GM18502 (cell line): ENCODE measurements around the gene C15orf39.

ENCODE experiments used
- ATAC-seq: cut with Tn5 transposase; IDR thresholded peaks from one replicate; pipeline ENCODE4 v1.9.1; 2021; ENCODE audit warnings: mild to moderate bottlenecking; ENCODE audit not compliant: unreplicated experiment, poor library complexity

Gene C15orf39

DNA sequence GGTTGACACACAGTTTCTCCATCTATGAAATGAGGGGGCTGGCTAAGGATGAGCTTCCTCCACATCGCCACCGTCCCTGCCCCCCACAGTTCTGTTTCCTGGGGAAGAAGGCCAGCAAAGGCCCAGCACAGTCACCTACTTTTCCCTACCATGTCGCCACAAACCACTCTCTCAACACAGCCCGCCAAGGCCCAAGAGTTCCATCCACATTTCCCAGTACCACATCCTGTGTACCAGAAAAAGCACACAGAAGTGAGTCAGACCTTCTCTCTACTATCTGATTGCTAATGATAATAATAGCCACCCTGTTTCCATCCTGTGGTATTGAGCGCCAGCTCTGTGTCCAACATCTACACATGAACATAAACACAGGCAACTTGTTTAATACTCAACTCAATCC lies 30.3 kb upstream of the C15orf39 start:
- ATAC-seq: peak; percentile 48

GRCh38 chr15:75172284-75172820 lies 29.3 kb upstream of the C15orf39 start:
- ATAC-seq: no peak

DNA sequence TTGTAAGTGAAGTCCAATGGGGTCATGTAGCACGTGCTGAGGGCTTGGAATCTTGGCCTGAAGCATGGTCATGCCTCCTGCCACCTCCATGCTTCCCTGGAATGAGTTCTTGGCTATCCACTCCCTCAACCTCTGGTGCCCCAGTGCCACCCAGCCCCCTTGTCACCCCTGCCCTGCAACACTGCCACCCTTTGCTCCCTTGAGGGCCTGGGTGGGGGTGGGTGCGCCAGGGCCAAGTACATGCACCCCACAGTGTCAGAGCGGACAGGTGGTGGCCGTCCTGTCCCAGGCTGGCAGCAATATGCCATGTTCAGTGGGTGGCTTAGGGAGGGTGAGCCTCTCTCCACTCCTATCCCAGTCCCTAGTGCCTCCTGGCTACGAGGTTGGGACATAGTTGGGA lies 27.6 kb upstream of the C15orf39 start:
- ATAC-seq: no peak

DNA sequence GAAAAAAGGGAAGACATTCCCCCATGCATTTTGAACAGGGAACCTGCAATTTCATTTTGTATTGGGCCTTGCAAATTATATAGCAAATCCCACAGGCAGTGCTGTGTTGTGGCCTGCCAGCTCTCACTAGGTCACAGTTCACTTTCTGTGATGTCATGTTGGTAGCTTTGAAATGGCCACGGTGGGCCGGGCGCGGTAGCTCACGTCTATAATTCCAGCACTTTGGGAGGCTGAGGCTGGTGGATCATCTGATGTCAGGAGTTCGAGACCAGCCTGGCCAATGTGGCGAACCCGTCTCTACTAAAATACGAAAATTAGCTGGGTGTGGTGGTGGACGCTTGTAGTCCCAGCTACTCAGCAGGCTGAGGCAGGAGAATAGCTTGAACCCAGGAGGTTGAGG lies 27.0 kb upstream of the C15orf39 start:
- ATAC-seq: no peak

- ATAC-seq: no peak
These were observed 25.3 kb upstream of the C15orf39 start for GRCh38 chr15:75176396-75176761.

DNA sequence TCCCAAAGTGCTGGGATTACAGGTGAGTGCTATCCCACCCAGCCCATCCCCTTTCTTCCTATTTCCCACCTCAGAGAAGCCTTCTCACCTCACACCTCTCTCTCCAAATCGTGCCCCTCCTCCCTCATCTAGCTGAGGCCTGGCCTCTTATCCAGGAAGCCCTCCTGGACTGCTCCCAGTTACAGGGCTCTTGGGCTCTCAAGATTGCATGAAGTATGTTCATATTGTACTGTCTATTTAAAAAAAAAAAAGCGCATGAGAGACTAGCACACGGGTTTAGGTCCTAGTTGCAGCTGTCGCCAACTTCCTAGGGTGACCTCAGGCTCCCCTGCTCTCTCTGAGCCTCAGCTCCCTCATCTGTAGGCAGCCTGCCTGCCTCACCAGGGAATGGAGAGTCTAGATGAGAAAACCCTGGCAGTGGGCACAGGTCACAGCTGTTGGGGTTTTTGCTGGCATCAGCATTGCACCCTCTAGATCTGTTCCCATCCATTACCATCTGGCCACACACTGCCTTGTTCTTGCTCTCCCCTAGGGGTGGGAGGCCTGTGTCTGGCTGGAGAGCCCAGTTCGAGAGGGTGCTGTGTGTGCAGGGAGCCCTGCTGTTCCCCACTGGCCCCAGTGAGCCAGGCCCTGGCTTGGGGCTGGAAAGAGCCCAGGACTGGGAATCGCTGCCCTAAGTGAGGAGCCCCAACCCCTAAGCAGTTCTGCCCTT lies 24.2 kb upstream of the C15orf39 start:
- ATAC-seq: no peak

DNA sequence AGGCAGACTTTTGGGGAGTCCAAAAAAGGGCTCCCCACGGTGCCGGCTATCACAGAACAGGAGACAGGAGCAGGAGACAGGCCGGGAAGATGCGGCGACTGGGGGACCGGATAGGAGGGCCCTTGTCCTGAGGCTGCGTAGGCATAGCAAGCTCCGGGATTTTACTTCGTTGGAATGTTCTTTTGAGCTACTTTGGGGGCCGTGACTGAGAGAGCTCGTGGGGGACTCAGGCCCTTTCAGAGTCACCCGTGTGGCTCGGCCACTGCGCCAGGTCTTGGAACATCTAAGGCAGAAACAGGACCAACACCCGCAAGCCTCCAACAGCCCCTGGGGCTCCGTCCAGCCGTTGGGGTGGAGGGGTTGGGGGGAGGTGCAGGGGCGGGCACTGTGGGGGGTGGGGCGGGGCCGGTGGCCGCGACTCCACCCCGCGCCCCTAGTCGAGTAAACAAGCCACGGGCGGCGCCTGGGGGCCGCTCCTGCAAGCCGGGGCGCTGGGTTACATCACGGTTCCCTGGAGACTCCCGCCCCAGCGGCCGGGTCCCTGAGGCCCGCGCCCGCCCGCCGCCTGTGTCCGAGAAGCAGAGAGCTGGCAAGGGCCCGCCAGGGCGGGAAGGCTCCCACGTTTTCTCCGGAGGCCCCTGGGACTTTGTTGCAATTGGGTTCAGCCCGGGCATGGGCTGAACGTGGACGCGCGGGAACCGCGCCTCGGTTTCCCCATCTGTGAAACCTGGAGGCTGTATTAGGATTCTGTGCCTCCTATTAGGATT lies 23.3 kb upstream of the C15orf39 start:
- ATAC-seq: no peak

DNA sequence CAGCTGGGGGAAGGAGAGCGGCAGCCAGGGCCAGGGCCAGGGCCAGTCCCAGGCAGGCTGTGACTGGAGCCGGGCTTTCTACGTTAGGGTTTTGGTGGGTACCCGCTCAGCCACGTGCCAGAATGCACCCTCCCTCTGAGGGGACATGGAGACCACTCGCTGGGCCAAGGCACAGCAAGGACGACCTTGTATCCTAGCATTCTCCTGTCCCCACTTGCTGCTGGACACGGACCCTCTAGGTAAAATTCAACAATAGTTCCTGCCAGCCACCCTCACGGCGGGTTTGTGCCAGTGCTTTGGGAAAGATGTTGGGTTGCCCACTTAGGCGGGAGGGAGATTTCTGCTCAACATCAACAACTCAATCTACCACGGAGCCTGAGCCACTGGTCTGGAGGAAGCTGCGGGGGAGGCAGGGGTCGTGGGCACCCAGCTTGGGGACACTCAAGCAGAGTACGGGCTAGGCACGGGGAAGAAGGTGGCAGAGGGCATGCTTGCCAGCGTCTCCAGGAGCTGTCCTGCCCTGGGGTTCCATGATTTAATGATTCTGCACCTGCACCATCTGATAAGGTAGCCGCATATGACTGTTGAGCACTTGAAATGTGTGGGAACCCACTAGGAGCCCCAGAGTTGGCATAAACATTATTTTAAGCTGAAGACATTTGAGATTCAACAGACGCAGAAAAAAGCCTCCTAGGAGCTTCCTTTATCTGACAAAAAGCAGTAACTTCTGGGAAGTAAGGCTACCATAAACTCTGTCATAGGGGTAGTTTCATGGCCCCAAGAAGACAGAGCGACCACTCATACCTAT lies 22.5 kb upstream of the C15orf39 start:
- ATAC-seq: no peak

- no peak for ATAC-seq
These were observed 21.9 kb upstream of the C15orf39 start for GRCh38 chr15:75179746-75180140.

- ATAC-seq: no peak
These were observed 19.9 kb upstream of the C15orf39 start for GRCh38 chr15:75181780-75182179.

DNA sequence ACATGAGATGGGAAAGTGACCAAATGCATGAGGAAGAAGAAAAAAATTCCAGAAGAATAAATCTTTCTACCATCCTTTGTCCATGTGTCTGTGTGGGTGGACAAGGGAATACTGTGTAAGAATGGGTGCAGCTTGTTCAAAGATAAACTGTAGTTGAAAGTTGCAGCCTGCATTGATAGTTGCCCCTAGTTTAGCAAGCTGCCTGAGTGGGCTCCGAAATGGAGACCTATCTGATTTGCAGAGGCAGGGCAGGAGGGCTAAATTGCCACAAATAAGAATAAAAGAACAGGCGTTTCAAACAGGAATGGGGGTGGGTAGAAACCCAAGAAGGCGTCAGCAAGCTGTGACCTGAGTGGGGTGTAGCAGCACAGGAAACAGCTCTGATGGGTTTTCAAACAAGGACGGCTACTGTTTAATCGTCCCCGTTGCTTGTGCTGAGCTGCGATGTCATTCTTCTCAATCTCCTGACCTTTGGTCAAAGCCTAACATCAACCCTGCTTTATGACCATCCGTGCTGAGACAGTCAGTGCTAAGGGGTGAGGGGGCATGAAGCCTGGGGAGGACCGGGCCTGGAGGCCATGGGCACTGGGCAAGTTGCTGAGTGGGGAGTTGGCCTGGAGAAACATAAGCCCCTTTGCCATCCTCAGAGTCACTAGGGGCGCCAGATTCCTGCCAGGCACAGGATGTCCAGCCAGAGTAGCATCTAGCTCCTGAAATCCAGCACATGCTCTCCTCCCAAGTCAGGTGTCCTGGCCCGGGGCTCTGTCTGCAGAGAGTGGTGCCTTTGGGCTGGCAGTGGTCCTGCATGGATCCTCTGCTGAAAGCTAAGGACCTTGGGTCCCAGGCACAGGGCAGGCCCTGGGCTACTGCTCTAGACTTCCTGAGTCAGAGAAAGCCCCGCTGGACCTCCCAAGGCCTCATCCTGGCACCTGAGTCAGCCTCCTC lies 19.2 kb upstream of the C15orf39 start:
- ATAC-seq: no peak

DNA sequence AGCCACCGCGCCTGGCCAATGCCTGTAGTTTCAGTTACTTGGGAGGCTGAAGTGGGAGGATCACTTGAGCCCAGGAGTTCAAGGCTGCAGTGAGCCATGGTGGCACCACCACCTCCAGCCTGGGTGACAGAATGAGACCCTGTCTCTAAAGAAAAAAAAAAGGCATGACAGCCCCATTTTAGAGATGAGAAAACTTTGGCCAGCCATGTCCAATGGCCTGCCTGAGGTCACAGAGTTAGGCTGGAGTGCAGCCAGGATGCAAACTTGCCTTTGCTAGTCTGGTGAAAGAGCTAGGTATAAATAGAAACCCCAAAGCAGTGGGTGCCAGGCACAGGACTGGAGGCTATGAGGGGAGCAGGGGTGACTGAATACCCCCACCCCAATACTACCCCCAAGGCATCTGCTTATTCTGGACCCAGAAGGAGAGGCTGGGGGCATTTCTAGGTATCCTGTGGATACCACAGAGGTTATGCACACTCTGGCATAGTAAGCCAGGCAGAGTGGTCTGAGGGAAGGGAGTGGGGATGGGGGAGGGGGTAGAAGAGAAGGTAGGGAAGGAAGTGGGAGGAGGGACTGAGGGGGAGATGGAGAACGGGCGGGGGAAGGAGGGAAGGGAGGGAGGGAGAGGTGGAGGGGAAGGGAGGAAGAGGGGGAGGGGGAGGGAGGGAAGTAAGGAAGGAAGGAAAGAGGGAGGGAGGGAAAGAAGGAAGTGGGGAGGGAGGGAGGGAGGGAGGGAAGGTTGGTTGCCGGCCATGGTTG lies 16.2 kb upstream of the C15orf39 start:
- ATAC-seq: no peak

- no peak for ATAC-seq
These were observed 15.6 kb upstream of the C15orf39 start for GRCh38 chr15:75186044-75186443.

- ATAC-seq: no peak
These were observed 13.2 kb upstream of the C15orf39 start for GRCh38 chr15:75188499-75188898.

GRCh38 chr15:75191235-75191634 lies 10.4 kb upstream of the C15orf39 start:
- ATAC-seq: no peak

- no peak for ATAC-seq
These were observed 9.4 kb upstream of the C15orf39 start for GRCh38 chr15:75192307-75192706.

GRCh38 chr15:75193272-75193671 lies 8.4 kb upstream of the C15orf39 start:
- ATAC-seq: no peak

- no peak for ATAC-seq
These were observed 7.7 kb upstream of the C15orf39 start for GRCh38 chr15:75193976-75194375.

- ATAC-seq: no peak
These were observed 7.3 kb upstream of the C15orf39 start for GRCh38 chr15:75194397-75194796.
